ENCODE data around the gene BID.

The BID gene

GRCh38 chr22:17802822-17803221 is 28.6 kb upstream of the BID start:
- no peak for DNase-seq

DNA sequence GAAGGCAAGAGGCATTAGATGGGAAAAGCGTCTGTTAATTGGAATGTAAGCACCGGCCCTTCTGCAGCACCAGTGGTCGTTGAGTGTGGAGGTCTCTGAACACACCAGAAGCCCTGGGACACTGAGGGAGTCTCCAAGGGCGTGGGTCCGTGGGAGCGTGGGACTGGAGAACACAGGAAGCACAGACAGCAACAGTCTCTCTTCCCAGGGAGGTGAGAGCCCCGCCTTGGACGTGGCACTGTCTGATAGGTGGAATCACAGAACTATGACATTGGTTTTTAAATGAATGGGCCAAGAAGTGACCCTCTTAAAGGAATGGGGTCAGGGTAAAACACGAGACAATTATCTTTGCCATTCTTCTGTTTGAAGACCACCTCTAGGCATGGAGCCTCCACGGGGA is 28.1 kb upstream of the BID start:
- no peak for DNase-seq

DNA sequence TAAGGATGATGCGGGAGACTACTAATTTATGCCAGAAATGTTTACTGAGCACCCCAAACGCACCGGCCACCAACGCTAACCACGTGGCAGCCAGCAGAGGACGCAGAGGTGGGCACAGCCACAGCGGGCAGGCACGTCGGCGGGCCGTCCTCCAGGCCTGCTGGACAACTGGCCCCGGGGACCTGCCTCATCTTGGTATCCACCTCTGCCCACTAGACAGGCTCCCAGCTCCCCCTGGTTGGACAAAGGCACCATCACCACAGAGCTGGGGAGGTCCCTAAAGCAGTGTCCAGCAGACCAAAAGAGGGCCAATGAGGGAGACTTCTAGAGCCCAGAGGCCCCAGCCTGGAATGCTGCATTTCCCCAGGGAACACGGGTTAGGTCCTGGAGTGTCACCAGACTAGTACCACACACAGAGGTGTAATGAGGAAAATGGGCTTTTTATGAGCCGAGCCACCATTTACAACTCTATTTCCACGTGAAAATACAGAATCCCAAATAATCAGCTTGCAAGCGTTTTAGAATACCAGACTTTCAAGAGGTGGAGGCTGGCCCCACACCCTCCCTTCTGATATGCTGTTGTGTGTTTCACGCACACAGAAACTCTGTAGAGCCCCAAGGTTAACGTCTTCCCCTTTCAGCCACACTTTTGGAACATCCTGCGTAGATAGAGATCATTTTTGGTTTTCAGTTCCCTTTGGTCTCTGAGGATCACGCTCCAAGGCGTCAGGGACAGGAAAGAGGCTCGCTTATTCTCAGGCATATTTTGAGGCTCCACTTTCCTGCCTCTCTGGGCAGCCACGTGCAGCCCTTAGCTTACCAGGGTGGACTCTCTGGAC is 23.7 kb upstream of the BID start:
- DNase-seq: no peak

DNA sequence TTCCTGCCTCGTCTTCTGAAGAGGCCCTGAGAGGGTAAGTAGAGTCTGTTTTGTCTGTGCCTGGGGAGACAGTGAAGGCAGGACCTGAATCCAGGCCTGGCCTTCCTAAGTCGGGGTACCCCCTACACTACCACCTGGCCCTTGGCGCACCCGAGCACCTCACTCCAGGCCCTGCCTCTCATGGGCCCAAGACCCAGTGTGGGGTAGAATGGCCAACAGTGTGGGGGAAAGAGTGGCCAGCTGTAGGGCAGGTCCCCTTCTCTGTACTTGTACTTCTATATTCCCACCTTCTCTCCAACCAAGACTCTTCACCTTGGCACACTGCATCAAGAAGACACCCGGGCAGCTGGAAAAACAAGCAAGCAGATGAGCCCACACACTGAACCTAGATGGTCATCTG is 22.4 kb upstream of the BID start:
- no peak for DNase-seq

GRCh38 chr22:17795661-17796548 is 21.6 kb upstream of the BID start:
- no peak for DNase-seq

DNA sequence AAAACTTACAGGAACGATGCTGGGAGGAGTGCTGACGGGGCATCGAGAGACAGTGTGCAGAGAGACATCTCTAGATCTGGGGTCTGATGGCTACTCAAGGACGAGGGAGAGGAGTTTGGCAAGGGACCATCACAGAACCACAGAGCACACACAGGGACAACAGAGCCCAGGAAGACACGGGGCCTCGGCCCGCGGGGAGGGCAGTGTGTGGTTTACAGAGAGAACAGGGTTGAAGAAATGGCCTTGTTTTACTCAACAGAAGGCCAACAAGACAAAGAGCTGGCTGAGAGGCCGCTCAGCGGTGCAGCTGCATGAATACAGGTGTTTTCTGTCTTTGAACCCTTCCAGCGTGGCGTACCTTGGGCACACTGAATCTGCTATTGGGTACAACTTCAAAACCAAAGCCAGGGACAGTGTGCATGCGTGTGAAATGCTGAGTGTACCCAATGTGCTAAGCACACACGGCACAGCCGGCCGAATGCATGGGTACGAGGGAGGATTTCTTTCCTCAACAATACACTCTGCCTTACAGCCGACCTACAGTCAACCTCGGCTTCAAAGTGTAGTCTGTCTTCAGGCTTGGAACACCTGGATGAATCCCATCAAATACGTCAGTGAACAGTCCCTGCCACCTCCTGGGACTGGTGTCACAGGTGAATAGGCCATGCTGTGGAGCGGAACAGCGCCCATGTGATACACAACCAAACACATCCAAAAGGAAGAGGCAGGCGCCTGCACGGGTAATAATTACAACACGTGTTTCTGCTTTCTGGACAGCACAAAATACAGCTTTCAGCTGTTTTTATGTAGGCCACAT is 20.7 kb upstream of the BID start:
- DNase-seq: no peak

GRCh38 chr22:17792854-17793434 is 18.7 kb upstream of the BID start:
- DNase-seq: no peak

GRCh38 chr22:17792299-17792698 is 18.0 kb upstream of the BID start:
- DNase-seq: no peak

DNA sequence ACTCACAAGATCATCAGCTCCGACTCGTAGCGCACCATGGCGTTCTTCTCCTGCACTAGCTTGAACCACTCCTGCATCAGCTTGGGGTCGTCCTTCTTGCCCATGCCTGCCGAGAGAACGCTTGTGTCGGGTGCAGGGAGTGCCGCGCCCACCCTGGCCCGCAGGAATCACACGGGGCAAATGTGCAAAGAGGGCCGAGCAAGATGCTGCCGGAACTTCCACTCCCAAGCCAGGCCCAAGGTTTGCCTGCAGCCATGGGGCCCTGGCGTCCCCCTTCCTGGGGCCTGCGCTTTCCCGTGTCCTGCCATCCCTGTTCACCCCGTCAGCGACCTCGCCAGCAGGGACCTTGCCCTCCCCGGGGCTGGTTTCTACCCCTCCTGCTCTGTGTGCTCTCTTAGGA is 16.9 kb upstream of the BID start:
- no peak for DNase-seq

GRCh38 chr22:17789379-17790200 is 15.3 kb upstream of the BID start:
- DNase-seq: no peak

DNA sequence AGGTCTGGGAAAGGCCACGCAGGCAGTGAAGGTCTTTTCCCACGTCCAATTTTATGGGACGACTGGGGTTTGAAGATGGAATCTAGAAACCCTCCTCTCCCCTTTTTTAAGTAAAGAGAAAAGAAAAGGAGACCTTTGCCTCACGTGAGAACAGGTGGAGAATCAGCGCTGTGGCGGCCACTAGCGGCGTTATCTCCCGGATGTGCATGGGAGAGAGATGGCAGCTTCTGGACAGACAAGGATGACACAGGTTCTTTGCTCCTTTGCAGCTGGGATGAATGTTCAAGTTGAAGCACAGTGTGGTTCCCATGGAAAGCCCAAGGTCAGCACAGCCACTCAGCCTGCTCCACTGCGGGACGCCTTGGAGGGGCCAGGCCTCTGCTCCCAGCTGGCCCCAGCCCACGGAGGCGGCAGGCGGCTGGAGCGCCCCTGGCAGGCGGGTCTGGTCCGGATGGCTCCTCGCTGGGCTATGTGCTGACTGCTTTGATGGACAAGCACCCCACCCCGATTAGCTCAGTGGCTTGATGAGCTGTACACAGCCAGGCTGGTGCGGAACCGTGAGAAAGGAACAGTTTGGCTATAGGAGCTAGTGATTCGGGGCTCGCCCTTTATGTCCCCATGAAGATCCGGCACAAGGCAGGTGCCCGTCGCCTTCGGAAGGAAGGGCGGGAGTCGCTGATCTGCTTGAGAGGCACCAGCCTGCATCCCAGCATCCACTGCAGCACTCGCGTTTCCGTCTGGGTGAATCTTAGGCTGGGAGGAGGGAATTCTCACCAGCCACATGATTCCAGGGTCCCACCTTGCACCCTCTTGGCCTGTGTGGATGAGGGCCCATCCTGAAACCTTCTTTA is 14.5 kb upstream of the BID start:
- DNase-seq: no peak

GRCh38 chr22:17787716-17788330 is 13.6 kb upstream of the BID start:
- DNase-seq: no peak

DNA sequence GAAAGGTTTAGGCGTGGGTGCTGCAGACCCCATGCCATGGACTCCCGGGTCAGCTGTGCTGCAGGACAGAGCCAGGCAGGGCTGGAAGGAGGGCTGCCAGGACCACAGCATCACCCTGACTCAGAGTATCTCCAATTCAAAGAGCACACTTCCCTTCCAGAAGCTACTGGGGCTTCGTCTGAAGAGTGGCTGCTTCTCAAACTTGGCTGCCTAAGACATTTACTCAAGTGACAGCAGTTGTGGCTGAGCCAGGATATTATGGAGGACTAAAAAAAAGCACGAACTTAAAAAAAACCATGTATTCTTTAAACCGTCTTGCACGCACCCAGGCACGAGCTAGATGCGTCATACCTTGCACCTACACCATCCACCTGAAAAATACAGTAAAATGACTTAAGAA is 13.0 kb upstream of the BID start:
- DNase-seq: no peak

DNA sequence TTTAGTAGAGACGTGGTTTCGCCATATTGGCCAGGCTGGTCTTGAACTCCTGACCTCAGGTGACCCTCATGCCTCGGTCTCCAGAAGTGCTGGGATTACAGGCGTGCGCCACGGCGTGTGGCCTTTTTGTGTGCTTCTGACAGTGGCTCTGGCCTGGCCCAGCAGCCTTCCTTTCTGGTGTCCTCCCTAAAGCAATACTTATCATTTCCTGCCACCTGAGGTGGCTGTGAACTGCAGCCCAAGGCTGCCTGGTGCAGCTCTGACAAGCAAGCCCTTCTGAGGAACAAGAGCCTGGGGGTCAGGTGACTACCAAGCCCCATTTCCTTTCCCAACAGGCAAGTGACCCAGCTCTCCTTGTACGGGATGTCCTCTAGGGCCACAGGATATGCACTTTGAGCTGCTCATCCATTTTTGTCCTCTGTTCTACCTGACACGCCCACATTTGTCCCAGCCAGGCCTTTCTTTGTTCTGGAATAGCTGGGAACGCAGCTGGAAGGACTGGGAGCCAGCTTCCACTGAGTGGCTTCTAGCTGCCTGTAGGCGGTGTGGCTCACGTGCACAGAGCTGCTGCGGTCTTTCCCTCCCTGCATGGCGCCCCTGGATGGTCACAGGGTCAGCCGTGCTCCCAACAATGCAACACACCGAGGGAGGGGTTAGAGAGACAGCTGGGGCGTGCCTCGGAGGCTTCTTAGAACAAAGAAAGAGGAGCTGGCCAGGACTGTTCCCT is 12.3 kb upstream of the BID start:
- DNase-seq: no peak

DNA sequence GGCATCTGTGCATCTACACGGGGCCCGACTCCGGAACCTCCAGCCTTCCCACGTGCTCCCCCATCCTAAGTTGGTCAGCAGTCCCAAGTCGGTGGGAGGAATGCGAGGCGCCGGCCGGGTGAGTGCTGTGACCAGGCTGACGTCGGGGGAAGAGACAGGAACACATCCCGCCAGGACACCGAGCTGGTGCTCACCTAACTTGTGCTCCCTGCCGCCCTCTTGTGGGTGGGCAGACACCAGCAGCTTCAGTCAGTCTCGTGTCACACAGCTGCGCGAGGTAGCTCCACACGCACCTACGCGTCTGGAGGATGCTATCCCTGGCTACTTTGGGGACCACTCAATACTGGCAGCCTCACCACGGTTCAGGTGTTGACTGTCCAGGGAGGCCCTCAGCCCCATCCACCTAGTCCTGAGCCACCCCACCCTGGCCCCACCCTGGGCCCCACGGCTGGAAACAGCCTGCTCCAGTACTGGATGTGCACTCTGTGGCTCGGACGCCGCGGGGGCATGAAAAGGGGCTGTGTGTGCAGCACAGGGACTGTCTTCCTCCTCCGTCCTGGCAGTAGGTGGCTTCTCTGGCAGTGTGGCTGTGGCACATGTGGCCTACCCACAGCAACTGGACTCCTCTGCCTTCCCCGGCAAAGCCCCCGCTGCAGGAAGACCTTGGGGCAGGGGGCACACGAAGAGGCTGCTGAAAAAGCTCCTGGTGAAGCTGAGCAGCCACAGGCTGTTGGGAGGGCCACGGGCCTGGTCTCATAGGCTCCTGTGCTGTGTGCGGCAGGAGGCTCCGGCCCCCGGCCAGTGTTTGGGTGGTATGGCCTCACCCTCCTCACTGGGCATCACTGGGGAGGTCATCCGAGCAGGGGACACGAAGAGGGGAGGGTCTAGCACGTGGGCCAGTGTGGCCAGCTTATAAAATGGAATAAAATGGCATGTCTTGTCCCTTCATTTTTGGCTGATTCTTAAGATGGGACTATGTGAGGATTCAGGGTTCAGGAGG is 11.2 kb upstream of the BID start:
- peak; percentile 48 to 65 (median 60) for DNase-seq

- no peak for DNase-seq
Measured at GRCh38 chr22:17784776-17785175, 10.5 kb upstream of the BID start.

DNA sequence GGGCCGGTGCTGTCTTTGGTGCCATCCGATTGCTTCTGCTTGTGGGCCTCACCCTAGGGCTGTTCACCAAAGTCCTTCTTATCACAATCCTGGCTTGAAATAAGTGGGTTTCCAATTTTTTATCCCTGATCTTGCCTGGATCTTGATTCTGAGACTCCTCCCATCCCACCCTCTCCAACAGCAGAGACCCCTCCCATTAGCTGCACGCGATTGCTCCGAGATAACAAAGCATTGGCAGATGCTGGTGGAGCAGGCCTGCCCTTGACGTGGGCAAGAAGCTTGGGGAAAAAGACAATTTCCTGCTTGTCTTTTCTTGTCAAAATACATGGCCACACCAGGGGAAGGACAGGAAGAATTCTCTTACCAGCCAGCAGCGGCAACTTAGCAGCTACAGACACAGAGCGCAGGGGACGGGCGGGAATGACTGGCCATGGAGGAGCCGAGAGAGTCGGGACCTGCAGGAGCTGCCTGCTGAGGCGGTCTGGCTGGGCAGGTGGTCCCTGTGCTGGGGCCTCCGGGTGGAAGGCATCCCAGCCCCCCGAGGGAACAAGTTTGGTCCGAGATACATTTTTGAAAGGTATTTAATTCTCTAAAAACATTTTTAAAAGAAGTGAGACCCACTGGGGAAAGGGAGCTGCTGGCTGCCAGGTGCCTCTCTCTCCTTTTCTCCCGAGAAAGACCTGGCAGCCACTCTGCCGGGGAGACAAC is 9.7 kb upstream of the BID start:
- no peak for DNase-seq

- no peak for DNase-seq
Measured at GRCh38 chr22:17783312-17783711, 9.0 kb upstream of the BID start.

Measured in T-helper 1 cell (primary cell).